IPS DF 4.7 (cell line): ENCODE measurements around the gene UGP2.
"Not testable (repeated sequence)": the region's sequence is repeated elsewhere in the genome, so short reads cannot be mapped to it uniquely, and the experiment has no call there.

Experiments
- DNase-seq: peaks from one replicate; pipeline ENCODE4 v3.0.0-alpha.2; 2013; ENCODE audit warnings: low spot score; ENCODE audit errors: extremely low read depth

UGP2 gene

DNA sequence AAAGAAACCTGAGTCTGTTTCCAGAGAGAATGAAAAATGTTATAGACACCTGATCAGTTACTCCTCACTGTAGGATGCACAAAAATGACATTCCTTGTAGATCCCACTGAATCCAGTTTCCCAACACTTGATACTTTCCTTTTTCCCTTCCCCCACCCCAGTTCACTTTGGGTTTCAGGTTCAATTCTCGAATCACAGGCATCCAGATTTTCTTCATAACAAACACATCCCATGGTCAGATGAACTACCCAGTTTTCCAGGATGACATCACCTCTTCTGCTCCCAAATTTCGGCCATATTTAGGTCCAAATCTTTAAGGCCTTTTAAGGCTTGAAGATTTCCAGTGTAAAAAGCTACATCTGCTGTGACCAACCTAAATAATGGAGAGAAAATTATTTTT lies 51.5 kb downstream of the UGP2 start:
- no peak for DNase-seq

DNA sequence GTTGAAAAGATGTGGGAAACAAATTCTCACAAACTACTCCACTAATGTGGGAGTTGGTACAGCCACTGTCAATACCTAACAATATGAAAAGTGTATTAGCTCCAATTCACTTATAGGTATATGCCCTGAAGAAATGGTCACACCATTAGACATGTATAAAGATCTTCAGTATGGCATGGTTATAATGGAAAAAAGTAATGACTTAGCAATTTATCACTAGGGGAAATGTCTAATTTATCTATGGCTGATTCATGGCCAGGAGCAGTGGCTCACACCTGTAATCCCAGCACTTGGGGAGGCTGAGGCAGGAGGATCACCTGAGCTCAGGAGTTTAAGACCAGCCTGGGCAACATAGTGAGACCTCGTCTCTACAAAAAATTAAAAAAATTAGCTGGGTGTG lies 52.5 kb downstream of the UGP2 start:
- no peak for DNase-seq

GRCh38 chr2:63898839-63899238 lies 57.1 kb downstream of the UGP2 start:
- DNase-seq: no peak

DNA sequence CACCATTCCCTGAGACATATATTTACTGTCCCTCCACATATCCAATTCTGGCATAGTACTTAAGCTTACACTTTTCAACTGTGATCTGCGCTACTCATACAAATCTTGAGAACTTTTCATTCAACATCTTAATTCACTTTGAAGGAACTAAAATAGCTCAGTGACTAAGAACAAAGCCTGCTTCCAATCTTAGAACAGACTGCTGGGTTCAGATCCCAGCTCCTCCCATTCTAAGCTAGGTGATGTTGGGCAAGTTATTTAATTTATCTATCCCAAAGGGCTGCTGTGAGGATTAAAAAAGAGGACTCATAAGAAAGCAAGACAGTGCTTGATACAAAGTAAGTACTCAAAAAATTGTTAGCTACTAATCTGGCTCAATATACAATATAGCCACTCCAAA lies 57.9 kb downstream of the UGP2 start:
- DNase-seq: no peak

DNA sequence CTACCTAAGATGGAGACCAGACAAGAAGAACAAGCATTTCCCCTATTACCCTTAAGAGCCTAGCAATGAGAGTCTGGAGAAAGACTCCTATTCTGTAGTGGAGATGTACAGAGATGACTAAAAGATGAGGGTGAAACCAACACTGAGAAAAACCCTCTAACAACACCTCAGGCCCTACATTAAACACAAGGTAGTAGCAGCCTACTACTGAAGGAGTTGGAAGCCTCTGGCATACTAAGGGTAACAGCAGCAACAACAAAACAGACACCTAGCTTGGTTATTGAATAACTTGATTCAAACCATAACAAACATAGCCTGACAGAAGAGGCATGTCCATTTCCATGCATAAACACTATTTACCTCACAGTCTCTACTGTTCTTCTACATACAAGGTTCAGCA lies 60.5 kb downstream of the UGP2 start:
- no peak for DNase-seq

DNA sequence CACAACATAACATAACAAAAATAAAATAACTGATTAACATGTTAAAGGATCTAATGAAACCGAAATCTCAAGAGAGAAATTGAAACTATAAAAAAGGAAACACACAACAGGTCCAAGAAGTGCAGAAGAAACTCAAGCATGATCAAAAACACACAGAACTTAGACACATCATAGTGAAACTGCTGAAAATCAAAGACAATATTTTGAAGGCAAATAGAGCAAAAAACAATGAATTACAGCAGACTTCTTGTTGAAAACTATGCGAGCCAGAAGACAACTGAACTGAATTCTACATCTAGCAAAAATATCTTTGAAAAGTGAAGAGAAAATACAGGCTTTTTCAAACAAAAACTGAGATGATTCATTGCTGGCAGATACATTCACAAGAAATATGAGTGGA lies 61.3 kb downstream of the UGP2 start:
- no peak for DNase-seq

GRCh38 chr2:63914311-63914710 lies 72.6 kb downstream of the UGP2 start:
- DNase-seq: no peak

- DNase-seq: no peak
These were observed 85.1 kb downstream of the UGP2 start for GRCh38 chr2:63926815-63927214.

GRCh38 chr2:63932104-63932503 lies 90.4 kb downstream of the UGP2 start:
- DNase-seq: not testable (repeated sequence)
